ENCODE results near the gene UGGT1. TPM values are rescaled to one million over a fixed set of nuclear protein-coding genes. Genes with fewer than 3 reads are reported as not detected.

UGGT1 gene
- total RNA-seq, 2 donors from 2014 or later: 36.5 to 53.2 TPM

- H3K36me3 Mint-ChIP-seq (ENCODE audit: low read depth): no peaks in the 10 kb centered on the region
- no peaks in the 10 kb centered on the region for H3K9me3 Mint-ChIP-seq
- no peak overlapping the region for H3K27ac Mint-ChIP-seq
- no peak for ATAC-seq (replicated peaks)
- peaks cover 4% of the 10 kb centered on the region for H3K27me3 Mint-ChIP-seq
- no peak overlapping the region for H3K4me3 Mint-ChIP-seq
- no peaks in the 10 kb centered on the region for H3K4me1 Mint-ChIP-seq
Measured at GRCh38 chr2:128235581-128235980, 144.6 kb downstream of the UGGT1 start.

GRCh38 chr2:128236491-128237035 is 145.6 kb downstream of the UGGT1 start:
- H3K27me3 Mint-ChIP-seq: peaks cover 4% of the 10 kb centered on the region
- H3K4me1 Mint-ChIP-seq: no peaks in the 10 kb centered on the region
- no peak overlapping the region for H3K4me3 Mint-ChIP-seq
- H3K36me3 Mint-ChIP-seq (ENCODE audit: low read depth): no peaks in the 10 kb centered on the region
- H3K27ac Mint-ChIP-seq: no peak overlapping the region
- ATAC-seq (replicated peaks): no peak
- no peaks in the 10 kb centered on the region for H3K9me3 Mint-ChIP-seq

- Mint-ChIP-seq H3K9me3 (no peaks in the 10 kb centered on the region), H3K36me3 (ENCODE audit: low read depth) (no peaks in the 10 kb centered on the region), H3K27ac (no peak overlapping the region), H3K4me1 (no peaks in the 10 kb centered on the region), H3K27me3 (peaks cover 4% of the 10 kb centered on the region), H3K4me3 (no peak overlapping the region)
- ATAC-seq (replicated peaks): no peak
Measured at GRCh38 chr2:128237081-128237534, 146.1 kb downstream of the UGGT1 start.

- no peak overlapping the region for H3K4me3 Mint-ChIP-seq
- H3K27ac Mint-ChIP-seq: no peak overlapping the region
- ATAC-seq (replicated peaks): no peak
Measured at GRCh38 chr2:128237911-128238697, 147.1 kb downstream of the UGGT1 start.

DNA sequence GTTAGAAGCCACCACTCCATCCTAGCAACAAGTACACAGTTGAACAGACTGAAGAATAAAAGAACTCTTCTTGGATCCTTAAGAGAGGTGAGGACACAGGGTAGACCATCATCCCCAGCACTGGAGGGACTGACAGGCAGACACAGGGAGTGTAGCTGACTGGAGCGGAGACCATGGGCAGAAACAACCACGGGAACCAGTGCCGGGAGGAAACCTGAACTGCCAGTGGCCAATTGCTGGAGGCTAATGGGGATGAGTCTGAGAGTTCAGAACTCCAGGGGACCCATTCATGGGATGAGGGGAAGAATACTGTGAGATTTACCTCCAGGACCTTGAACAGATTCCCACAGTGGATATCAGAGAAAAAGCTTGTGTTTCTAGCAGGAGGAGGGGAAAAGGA is 150.9 kb downstream of the UGGT1 start:
- Mint-ChIP-seq H3K4me3 (no peak overlapping the region), H3K4me1 (peaks cover 13% of the 10 kb centered on the region), H3K36me3 (ENCODE audit: low read depth) (no peaks in the 10 kb centered on the region), H3K9me3 (no peaks in the 10 kb centered on the region), H3K27me3 (peaks cover 3% of the 10 kb centered on the region), H3K27ac (no peak overlapping the region)
- ATAC-seq (replicated peaks): no peak

More at GRCh38 chr2:128237911-128238697, 147.1 kb downstream of the UGGT1 start:
- Mint-ChIP-seq H3K36me3 (ENCODE audit: low read depth) (no peaks in the 10 kb centered on the region), H3K4me1 (no peaks in the 10 kb centered on the region), H3K9me3 (no peaks in the 10 kb centered on the region), H3K27me3 (peaks cover 7% of the 10 kb centered on the region)

Other genes with a start within 250 kb of the UGGT1 start
- 10 to 100 TPM; 55.5 to 76.2 TPM for gene POLR2D, start 233.0 kb upstream of the UGGT1 start, total RNA-seq
- 10 to 100 TPM; 13.8 to 17.6 TPM for gene AMMECR1L, start 205.2 kb upstream of the UGGT1 start, total RNA-seq
- 10 to 100 TPM; 27.6 to 28.5 TPM for gene SAP130, start 63.1 kb upstream of the UGGT1 start, total RNA-seq
- gene HS6ST1, start 227.7 kb downstream of the UGGT1 start, total RNA-seq: 1 to 10 TPM; 3.8 to 7.8 TPM

Data from activated T-helper 17 cell treated with anti-CD3 and anti-CD28 coated beads, Interleukin-2, amount 50 U/mL, for 72 hours (primary cell).